ENCODE measurements around the gene SOHLH1. TPM values are rescaled to one million over a fixed set of nuclear protein-coding genes. Genes with fewer than 3 reads are reported as not detected.

Gene SOHLH1
- total and polyA plus RNA-seq, 2 of the 4 experiments (the other 2 are of a cell fraction) = not detected

- Histone ChIP-seq H4K8ac (ENCODE audit: low read depth in 2 of 2, low read length in 2 of 2) (no peak overlapping the region), H2AFZ (replicated peaks; ENCODE audit: low read length, poor library complexity) (no peak overlapping the region), H3K56ac (ENCODE audit: extremely low read depth, insufficient read depth, low read length) (no peak overlapping the region), H3K36me3 (ENCODE audit: control insufficient read depth, insufficient read depth, low read length) (no peaks in the 10 kb centered on the region), H3K27ac (ENCODE audit: insufficient read depth, low read length) (no peak overlapping the region), H4K91ac (ENCODE audit: insufficient read depth, low read depth, low read length) (no peak overlapping the region), H2AK5ac (ENCODE audit: low read depth, low read length) (no peak overlapping the region), H2BK15ac (ENCODE audit: low read depth, low read length) (no peak overlapping the region), H2BK20ac (ENCODE audit: low read depth, low read length) (no peak overlapping the region), H2BK120ac (ENCODE audit: low read depth, low read length) (no peak overlapping the region), H3K4ac (ENCODE audit: low read depth, low read length) (no peak overlapping the region), H2BK5ac (ENCODE audit: low read depth, low read length, poor library complexity, severe bottlenecking) (no peak overlapping the region), H3K4me1 (ENCODE audit: control insufficient read depth, insufficient read depth, low read length) (no peaks in the 10 kb centered on the region), H3K14ac (replicated peaks; ENCODE audit: low read depth, low read length) (no peak overlapping the region), H3K27me3 (ENCODE audit: control insufficient read depth, insufficient read depth, low read length) (no peaks in the 10 kb centered on the region), H3K23ac (ENCODE audit: low read depth, low read length) (no peak overlapping the region), H4K5ac (ENCODE audit: low read depth, low read length) (no peak overlapping the region), H3K9me1 (ENCODE audit: insufficient read depth, low read length) (no peaks in the 10 kb centered on the region), H3K4me3 (ENCODE audit: insufficient read depth, low read depth, low read length) (no peak overlapping the region), H3K9ac (ENCODE audit: low read depth, low read length) (no peak overlapping the region), H3K4me2 (ENCODE audit: low read depth, low read length) (no peak overlapping the region), H3K18ac (ENCODE audit: low read depth, low read length) (no peak overlapping the region), H4K20me1 (ENCODE audit: insufficient read depth, low read length) (no peaks in the 10 kb centered on the region), H3K9me3 (ENCODE audit: control insufficient read depth, insufficient read depth, low read length) (peaks cover 3% of the 10 kb centered on the region; the same call in 1 of the 2 replicates), H3K79me1 (ENCODE audit: low read depth in 1 of 2, low read length in 2 of 2) (no peaks in the 10 kb centered on the region), H2AK9ac (replicated peaks; ENCODE audit: low read depth, low read length, poor library complexity) (no peak overlapping the region)
- dilution Hi-C loops (cut with HindIII; ENCODE audit: low sequenced_read_pairs, unreplicated experiment) = no loop called here
- ATAC-seq (ENCODE audit: low read depth) (no peak), DNase-seq (no peak)
- CTCF ChIA-PET = no interaction called here
- intact Hi-C loops (cut with micrococcal nuclease) = no loop called here
- BruUV-seq (replicated peaks) = no TSS peak
- no CpG with 5 or more reads among the region's 32 CpGs for WGBS, 2 experiments (ENCODE audit: extremely low coverage in 2 of 2, insufficient read length in 1 of 2)
- POLR2A ChIA-PET (ENCODE audit: unreplicated experiment) = no interaction called here
- in situ Hi-C loops (cut with MboI; ENCODE audit: low sequenced_read_pairs) = no loop called here
- no peak for TF ChIP-seq ELK1 (IDR thresholded peaks at IDR 0.05; ENCODE audit: borderline replicate concordance, low read depth, low read length)
- TF ChIP-seq, protein P1, sequence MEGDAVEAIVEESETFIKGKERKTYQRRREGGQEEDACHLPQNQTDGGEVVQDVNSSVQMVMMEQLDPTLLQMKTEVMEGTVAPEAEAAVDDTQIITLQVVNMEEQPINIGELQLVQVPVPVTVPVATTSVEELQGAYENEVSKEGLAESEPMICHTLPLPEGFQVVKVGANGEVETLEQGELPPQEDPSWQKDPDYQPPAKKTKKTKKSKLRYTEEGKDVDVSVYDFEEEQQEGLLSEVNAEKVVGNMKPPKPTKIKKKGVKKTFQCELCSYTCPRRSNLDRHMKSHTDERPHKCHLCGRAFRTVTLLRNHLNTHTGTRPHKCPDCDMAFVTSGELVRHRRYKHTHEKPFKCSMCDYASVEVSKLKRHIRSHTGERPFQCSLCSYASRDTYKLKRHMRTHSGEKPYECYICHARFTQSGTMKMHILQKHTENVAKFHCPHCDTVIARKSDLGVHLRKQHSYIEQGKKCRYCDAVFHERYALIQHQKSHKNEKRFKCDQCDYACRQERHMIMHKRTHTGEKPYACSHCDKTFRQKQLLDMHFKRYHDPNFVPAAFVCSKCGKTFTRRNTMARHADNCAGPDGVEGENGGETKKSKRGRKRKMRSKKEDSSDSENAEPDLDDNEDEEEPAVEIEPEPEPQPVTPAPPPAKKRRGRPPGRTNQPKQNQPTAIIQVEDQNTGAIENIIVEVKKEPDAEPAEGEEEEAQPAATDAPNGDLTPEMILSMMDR (conservative IDR thresholded peaks at IDR 0.05; ENCODE audit: low read depth, low read length) = no peak
- TF ChIP-seq MAZ (IDR thresholded peaks at IDR 0.05; ENCODE audit: borderline replicate concordance, low read depth, low read length) = no peak
- TF ChIP-seq NFE2L2 (IDR thresholded peaks at IDR 0.05; ENCODE audit: low read depth, low read length) = no peak
- TF ChIP-seq MXI1 (IDR thresholded peaks at IDR 0.05; ENCODE audit: borderline replicate concordance, low read depth, low read length) = no peak
- TF ChIP-seq BHLHE40 (IDR thresholded peaks at IDR 0.05; ENCODE audit: low read depth, low read length) = no peak
- TF ChIP-seq SMC3 (IDR thresholded peaks at IDR 0.05; ENCODE audit: low read depth, low read length) = no peak
- TF ChIP-seq FOS (IDR thresholded peaks at IDR 0.05; ENCODE audit: low read depth, low read length) = no peak
- no peak for TF ChIP-seq MAFK (IDR thresholded peaks at IDR 0.05; ENCODE audit: low read depth, low read length)
- no peak for TF ChIP-seq RCOR1 (IDR thresholded peaks at IDR 0.05; ENCODE audit: insufficient replicate concordance, low read length)
- no peak for TF ChIP-seq RFX5 (IDR thresholded peaks at IDR 0.05; ENCODE audit: low read depth, low read length)
- no peak for TF ChIP-seq CHD1 (IDR thresholded peaks at IDR 0.05; ENCODE audit: low read depth, low read length)
- TF ChIP-seq CEBPB (IDR thresholded peaks at IDR 0.05; ENCODE audit: low read depth, low read length) = no peak
- no peak for TF ChIP-seq POLR2A (IDR thresholded peaks at IDR 0.05; ENCODE audit: low read depth, low read length)
- TF ChIP-seq USF2 (IDR thresholded peaks at IDR 0.05; ENCODE audit: low read depth, low read length) = no peak
Measured at GRCh38 chr9:135664801-135665794, 34.2 kb downstream of the SOHLH1 start.
